ENCODE measurements around the gene NKIRAS1. TPM values are rescaled to one million over a fixed set of nuclear protein-coding genes. Genes with fewer than 3 reads are reported as not detected.

The NKIRAS1 gene
- total RNA-seq, 2 experiments from 2014 or later = 2.2 to 3.1 TPM

Other genes starting within 250 kb of the NKIRAS1 start
- gene UBE2E1, start 111.0 kb downstream of the NKIRAS1 start, total RNA-seq = 10 to 100 TPM; 54.0 to 54.9 TPM
- gene RPL15, start 142 bp upstream of the NKIRAS1 start, total RNA-seq = 1,000 to 10,000 TPM; 1,496 to 1,569 TPM
- 1 to 10 TPM; 2.6 to 3.0 TPM for gene NR1D2, start 28.3 kb upstream of the NKIRAS1 start, total RNA-seq

Data from activated CD8-positive, alpha-beta T cell treated with anti-CD3 and anti-CD28 coated beads, Interleukin-2, amount 10 ng/mL, durations not matched to agents 7 days and 5 days (primary cell).